ENCODE results near the gene ACTN1.
A peak's percentile ranks its signal among the peaks of the same experiment; 100 is the strongest.

The ACTN1 gene

DNA sequence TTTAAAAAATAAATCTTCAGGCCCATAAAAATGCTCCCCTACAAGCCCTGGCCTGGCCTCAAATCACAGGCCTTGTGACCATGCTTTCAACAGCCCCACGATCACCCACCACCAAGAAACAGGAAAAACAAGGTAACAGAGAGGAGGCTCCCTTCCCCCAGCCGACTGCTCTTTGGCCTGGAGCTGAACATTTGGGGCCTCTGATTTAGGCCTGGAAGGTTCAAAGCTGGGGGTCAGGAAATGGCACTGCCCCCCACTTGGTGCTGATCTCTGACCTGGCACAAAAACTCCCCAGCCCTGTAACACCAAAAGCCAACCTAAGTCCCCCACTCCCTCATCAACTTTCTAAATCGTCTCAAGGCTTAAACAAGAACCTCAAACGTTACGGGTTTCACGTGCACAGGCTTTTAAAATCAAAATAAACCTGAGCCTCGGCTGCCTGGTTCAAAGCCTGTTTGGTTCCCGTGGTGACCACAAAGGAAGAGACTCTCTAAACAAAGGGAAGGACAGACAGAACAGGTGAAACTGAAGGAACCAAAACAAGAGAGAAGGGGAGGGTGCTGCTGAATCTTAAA, 9.0 kb downstream of the ACTN1 start:
- DNase-seq (ENCODE audit: low spot score) (no peak), FAIRE-seq (no peak)

DNA sequence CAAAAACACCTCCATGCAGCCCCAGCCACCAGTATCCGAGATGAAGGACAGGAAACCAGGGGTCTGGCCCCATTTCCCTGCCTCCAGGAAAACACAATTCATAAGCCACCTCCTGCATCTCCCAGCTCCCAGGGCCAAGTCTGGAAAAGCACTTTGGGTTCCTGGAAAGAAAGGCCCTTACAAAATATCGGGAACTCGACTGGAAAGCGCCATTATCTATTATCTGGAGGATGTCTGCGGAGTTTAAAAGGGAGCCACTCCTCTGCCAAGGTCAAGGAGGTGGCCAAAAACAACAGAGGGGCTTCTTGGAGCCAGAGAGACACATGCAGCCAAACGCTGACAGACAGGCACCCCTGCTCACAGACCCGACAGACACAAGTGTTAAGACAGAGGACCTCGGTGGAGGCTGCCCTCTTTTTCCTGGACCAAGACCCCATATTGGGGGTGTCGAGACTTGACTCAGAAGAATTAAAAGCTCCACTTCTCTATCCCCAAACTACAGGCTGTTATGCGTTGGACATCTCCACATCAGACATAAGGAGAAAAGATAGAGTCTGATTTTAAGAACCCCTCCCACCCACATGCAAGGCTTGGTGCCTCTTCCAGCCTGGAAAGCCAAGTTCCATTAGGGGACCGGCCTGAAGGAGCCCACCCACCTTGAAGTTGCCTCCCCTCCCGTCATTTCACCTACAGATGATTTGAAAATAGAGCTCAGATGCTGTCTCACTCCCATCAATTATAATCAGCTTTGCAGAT, 9.6 kb downstream of the ACTN1 start:
- FAIRE-seq (no peak), DNase-seq (ENCODE audit: low spot score) (no peak)

DNA sequence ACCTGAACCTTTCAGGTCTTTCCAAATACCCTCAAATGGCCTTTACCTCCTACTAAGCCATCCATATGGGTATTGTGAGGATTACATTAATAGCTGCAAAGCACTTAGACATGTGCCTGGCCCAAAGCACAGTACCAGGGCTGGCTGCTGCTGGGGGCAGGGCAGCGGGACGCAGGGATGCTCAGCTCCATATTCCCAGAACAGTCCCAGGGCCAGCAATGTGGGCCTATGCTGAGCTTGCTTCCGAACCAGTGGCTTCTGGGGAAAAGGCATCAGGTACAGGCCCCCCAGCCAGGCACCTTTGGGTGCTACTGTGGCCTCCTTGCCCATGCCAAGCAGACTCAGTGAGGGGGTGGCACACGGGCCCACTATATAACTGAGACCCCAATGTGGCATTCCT, 10.4 kb downstream of the ACTN1 start:
- no peak for FAIRE-seq
- DNase-seq (ENCODE audit: low spot score), result no peak

DNA sequence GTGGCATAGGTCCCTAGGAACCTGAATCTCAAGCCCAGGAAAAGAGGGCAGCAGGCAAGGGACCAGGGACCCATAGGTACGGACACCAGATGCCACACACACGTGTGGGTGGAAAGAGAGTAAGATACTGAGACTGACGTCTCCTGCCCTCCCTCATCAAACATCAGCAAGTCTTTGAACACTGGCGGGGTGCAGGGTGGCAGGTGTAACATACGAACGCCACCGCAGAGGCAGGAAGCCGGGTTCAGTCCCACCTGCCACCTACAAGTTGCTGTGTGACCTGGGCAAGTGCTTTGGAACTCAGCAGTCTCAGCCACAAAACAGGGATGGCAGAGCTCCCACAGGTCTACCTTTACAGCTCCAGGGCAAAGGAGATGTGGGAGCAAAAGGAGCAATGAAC, 11.1 kb downstream of the ACTN1 start:
- no peak for FAIRE-seq
- no peak for DNase-seq (ENCODE audit: low spot score)

DNA sequence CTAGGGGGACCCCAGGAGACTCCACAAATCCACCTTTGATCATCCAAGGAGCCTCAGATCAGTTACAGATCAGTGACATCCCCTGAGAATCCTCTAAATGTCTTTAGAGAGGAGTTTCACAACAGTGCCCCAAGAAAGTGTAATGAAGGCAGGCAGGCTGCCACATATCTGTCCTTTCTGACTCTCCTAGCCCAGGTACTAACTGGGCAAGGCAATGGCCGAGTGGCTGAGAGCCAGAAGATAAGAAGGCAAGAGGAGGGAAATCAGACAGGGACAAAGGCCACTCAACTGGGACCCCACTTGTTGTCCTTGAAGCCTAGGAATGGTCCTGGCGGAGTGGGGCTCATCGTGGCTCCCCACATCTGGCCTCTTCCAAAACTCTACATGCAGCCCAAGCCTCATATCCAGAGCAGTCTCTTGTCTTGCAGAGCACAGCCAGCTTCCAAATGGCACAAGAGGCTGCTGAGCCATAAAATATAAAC, 11.6 kb downstream of the ACTN1 start:
- FAIRE-seq, result no peak
- no peak for DNase-seq (ENCODE audit: low spot score)

DNA sequence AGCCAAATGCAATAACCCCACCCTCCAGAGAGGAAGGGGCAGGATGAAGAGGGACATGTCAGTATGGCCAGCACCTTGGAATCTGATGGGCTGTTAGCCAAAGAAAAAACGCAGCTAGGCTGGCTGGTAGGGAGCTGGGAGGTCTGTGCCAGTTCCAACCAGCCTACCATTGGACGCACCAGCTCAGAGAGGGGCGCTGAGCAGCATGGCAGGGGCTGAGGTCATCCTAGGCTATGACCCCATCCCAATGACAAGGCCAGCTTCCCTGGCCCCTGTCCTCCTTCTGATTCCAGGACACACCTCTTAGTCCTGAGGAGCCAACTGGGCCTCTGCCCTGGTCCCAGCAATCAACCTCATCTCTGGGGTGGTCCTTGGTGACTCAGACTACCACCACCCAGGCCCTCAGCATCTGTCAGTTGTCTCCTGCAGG, 12.2 kb downstream of the ACTN1 start:
- FAIRE-seq (no peak), DNase-seq (ENCODE audit: low spot score) (no peak)

DNA sequence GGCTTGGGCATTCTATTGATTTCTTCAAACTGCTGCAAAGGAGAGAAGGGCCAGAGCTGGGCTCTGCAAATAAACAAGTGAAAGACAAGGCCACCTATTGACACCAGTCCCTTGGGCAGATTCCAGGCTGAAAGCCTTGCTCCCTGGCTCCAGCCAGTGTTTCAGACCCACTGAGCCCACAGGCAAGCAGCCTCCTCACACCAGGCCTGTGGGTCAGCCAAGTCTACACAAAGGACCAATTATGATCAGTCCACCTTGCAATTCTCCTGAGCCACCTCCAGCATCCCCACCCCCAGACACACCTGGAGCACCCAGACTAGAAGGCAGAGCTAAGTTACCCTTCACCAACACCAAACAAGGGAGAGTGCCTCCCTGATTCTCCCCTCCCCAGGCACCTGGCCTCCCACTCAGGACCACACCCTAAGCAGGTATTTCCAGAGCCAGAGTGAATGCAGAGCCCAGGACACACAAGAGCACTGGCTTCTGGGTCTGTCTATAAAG, 13.8 kb downstream of the ACTN1 start:
- FAIRE-seq (no peak), DNase-seq (ENCODE audit: low spot score) (no peak)

DNA sequence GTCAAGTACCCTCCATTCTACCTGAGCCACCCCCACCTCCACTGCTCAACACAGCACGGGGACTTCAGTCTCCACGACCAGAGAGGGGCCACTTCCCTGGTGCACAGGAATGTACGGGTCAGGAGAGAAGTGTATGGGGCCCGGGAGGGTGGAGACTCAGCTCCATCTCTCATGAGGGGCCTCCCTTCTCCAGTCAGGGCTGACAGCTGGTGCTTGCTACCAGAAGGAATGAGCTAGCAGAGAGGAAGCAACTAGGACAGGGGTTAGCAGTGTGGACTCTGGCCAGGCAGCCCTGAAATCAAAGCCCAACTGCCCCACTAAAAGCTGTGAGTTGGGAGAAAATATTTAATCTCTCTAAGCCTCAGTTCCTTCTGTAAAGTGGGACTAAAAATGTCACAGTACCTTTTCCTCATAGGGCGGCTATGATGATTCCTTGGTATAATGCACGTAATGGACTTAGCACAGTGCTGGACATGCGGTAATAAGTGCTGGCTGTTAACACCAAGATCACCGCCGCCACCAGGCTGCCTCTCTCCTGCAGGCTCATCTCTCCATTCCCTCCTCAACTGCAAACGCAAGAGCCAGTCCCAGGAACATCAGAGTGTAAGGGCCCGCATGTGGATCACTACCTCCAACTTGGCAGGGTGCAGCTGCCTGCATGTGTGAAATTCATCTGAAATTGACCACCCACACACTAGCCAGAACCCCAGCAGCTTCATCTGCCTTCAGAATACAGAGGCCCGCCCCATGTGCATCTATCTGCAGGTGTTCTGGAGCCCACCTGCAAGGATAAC, 14.6 kb downstream of the ACTN1 start:
- FAIRE-seq (no peak), DNase-seq (ENCODE audit: low spot score) (no peak)

DNA sequence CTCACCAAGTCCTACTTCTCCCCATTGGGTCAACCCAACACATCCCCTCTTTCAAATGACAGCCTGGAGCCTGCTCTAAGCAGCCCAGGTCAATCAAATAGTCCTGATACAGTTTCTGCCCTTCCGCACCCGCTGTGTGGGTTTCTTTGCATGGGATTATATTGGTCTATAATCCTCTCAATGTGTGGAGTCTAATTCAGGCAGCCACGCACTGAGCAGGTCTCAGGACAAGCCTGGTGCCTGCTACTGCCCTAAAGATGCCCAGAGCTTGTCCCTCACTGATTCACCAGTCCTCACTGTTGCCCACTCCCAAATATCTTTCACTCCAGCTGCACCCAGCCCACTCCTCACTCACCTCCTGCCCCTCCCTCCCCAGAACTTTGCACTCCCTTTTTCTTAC, 16.4 kb downstream of the ACTN1 start:
- FAIRE-seq (no peak), DNase-seq (ENCODE audit: low spot score) (no peak)

DNA sequence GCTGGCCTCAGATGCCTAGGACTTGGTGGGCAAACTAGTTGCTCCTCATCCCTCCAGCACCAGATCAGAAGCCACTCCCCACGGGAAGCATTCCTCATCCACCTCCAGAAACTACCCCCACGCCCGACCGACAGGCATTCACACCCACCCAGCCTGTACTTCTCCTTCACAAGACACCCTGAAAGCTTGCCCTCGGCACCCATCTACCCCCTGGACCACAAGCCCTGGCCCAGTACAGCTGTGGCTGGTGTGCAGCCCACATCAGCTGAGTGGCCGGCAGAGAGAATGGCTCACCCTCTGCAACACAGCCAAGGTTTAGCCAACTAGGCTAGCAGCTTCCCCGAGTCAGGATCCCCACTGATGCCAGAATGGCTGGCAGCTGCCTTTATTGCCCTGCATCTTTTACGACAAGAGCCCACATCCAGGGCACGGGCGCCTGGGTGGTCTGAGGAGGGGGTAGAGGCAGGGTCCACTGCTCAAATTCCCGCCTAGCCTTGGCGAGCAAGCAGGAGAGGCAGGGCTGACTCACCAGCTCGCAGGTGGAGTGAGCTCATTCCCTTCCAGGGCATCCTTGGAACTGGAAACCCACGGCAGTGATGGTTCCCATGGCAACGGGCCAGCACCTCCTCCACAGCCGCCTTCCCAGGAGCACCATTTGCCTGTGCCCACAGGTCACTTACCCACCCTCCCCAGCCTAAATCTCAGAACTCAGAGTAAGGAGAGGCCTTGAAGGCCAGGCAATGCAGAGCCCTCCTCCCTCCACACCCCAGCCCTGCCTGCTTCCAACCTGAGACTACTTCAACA, 17.1 kb downstream of the ACTN1 start:
- DNase-seq (ENCODE audit: low spot score) (peak; percentile 65), FAIRE-seq (no peak)

DNA sequence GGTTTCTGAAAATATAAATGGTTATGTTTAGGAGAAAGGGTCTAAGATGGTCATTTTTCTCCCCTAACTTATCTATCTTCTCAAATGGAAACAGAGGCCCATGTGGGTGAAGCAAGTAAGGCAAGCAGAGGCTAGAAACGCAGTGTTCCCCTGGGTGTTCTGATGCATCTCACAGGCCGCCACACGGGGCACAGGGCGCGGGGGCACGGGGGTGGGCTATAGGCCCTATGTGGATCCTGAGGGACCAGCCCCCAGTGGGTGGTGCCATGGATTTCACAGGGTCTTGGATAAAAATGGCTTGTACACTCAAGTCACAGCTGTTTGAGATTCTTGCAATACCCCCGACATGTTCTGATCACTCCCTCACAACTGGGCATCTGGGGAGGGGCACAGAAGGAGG, 17.7 kb downstream of the ACTN1 start:
- FAIRE-seq, result no peak
- DNase-seq (ENCODE audit: low spot score), result no peak

DNA sequence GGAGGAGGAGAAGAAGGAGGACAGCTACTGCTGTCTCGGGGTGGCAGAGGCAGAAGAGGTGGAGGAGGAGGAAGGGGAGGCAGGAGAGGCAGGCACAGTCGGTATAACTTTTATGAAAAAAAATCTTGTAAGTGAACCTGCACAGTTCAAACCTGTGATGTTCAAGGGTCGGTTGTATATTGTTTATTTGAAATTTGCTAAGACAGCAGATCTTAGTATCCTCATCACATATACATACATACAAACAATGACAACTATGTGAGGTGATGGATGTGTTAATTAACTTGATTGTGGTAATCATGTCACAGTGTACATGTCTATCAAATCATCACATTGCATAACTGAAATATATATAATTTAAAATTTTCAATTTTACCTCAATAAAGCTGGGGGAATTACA, 19.0 kb downstream of the ACTN1 start:
- FAIRE-seq (no peak), DNase-seq (ENCODE audit: low spot score) (no peak)

DNA sequence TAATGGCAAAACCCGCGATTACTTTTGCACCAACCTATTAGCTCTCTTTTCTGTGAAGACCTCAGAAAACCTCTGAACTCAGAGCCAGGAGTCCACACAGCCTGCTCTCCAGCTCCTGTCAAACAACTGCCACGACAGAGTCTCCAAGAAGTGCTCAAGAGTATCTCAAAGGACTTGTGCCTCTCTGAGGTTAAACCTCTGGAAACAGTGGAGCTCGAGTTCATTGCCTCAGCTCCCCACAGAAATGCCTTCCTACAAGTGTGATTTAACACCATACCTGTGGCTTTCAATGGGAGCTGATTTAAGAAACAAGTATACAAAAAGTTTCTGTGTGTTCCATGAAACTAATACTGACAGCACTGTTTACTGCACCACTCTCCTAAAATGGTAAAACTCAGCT, 20.1 kb downstream of the ACTN1 start:
- DNase-seq (ENCODE audit: low spot score), result no peak
- no peak for FAIRE-seq

DNA sequence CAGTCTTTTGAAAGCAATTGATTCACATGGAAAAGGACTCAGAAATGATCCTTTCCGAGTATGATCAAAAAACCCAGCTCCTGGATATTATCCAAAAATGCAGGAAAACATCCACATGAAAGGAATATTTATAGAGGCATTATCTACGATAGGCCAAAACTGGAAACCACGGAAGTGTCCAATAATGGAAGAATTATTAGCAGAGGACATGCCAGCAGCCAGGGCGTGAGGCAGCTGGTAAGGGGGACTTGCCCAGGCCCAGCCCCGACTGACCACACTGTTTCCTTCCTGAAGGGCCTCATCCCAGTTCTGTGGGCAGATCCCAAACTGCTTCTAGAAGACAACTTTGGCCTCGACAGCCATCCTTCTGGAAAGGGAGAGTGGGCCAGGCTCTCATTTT, 20.5 kb downstream of the ACTN1 start:
- FAIRE-seq (no peak), DNase-seq (ENCODE audit: low spot score) (no peak)

DNA sequence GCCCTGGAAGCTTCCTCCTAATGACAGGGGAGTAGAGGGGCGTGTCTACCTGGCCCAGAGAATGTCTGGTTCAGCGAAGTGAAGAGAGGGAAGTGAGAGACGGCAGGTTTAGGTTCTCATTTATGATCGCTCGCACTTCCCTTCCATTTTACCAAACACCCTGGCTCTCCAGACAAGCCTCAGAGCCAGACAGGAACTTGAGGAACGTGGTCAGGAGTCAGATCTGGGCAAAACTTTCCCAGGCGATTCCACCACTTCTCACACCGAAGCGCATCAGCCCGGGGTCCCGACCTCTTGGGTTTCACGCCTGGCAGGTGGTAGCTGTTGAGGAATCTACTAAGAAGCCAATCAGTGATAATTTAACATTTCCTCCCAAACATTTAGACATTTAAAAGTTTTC, 21.3 kb downstream of the ACTN1 start:
- no peak for FAIRE-seq
- no peak for DNase-seq (ENCODE audit: low spot score)

DNA sequence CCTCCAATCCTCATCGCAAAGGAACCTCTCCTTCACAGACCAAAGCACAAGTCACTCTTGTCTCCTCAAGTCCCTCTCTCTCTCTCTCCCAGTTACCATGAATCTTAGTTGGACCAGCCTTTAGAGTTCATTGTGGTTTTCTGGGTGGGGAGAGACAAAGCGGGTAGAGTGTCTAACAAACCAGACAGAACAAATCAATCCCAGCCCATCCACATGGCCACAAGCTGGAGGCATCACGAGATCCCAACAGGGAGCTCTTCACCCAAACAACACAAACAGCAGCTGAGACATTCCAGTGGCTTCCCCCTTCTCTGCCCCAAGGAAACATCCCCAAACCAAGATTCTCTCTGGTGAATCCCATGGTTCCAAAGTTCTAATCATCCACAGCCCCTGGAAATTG, 22.4 kb downstream of the ACTN1 start:
- DNase-seq (ENCODE audit: low spot score), result no peak
- FAIRE-seq, result no peak

DNA sequence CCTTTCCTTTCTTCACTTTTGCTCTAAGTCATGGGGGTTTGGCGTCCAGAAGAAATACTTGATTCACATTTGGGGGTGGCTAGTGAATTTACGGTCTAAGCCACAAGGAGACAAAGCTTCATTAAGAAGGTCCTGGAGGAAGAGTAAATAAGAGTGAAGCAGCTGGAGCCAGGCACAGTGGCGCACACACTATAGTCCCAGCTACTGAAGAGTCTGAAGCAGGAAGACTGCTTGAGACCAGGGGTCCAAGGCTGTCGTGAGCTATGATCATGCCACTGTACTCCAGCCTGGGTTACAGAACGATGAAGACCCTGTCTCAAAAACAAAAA, 23.3 kb downstream of the ACTN1 start:
- no peak for FAIRE-seq

DNA sequence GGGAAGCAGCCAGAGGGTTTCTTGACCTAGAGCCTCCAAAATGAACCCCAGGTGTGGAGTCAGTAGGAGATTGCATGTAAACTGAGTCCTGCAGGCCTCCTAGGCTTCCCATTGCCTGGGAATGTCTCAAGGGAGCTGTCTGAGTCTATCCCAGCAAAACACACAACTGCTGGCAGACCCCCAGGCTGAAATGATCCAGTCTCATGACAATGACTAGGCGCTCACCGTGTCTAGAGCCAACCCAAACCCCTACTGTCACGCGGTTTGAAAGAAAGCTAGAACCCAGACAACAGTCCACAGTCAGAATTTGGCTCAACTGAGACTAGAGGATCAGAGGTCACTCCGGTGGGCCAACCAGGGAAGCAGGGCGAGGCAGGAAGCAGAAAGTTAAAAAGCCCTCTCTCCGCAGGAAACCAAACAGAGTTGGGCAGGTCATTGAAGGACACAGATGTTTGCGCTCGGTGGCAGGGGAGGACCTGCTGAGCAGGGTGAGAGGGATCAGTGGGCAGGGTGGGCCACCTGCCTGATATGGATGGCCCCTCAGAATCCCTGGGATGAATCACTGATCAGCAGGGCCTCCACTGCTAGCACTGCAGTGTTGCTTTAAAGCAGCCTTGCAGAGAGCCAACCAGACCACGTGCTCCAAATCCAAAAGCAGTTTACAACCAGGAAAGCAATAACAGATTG, 23.8 kb downstream of the ACTN1 start:
- FAIRE-seq, result no peak
- no peak for DNase-seq (ENCODE audit: low spot score)

More for the DNA sequence above, 23.3 kb downstream of the ACTN1 start:
- DNase-seq (ENCODE audit: low spot score), result no peak

DNA sequence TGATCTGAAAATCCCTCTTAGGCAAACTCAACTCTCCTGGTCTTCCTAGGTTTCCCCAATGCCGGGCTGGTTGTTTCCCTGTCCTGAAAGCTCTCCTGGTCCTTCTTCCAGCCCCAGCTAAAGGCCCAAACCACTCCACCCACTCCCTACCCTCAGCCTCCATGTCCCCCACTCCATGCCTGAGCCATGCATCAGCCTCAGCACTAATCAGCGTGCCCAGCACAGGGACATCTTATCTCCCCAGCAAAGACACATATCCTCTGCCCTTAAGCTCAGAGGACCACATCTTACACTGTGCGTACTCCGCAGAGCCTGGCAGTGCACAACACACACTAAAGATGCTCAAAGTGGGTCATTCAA, 25.9 kb downstream of the ACTN1 start:
- DNase-seq (ENCODE audit: low spot score) (no peak), FAIRE-seq (no peak)

DNA sequence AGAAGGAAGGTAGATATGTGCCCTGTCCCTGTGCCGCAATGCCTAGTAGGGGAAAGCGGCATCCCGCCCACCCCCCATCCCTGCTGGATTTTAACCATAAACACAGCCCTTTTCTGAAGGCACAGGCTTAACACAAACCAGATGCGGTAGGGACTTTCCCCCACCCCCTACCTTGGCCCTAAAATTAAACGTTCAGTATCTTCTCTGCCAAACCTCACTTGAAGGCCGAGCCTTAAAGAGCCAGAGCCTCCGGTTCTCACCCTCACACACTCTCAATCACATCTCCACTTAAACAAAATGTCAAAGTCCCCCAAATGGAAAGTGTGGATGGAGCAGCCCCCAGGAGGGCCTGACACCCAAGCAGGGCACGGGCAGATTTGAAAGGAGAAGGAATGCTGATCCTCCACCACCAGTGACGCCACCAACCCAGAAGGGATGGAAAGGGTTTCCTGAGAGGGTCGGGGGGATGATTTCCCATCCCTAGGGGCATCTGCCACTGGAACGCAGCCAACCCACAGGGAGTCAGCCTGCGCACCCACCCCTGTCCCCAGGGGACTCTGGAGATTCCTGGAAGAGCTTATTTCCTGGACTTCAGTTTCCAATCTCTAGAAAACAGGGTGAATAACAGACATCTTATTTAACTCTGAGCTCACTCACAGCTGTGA, 26.4 kb downstream of the ACTN1 start:
- FAIRE-seq, result no peak
- DNase-seq (ENCODE audit: low spot score), result no peak
